ENCODE measurements around the gene CCDC170. TPM values are rescaled to one million over a fixed set of nuclear protein-coding genes. Genes with fewer than 3 reads are reported as not detected.

CCDC170 gene
- total RNA-seq, 1 donor from 2014 or later, result 0.38 TPM

Other genes starting within 250 kb of the CCDC170 start
- gene ZBTB2, start 102.5 kb upstream of the CCDC170 start, total RNA-seq, result 8.0 TPM
- 11.5 TPM for gene RMND1, start 41.9 kb upstream of the CCDC170 start, total RNA-seq